GM12878 (cell line): ENCODE data around the gene CHN2.

Experiments
- CTCF ChIP-seq, 3 experiments: IDR thresholded peaks in 2 of 3; conservative IDR thresholded peaks in 1 of 3; 2 replicates each; pipeline ENCODE4 v1.5.1; 2011; ENCODE audit warnings: low read depth in 3 of 3, low read length in 3 of 3, mild to moderate bottlenecking in 3 of 3, control low read depth in 2 of 3, moderate library complexity in 2 of 3, inconsistent platforms in 1 of 3, mixed read lengths in 1 of 3; ENCODE audit not compliant: control insufficient read depth in 2 of 3, insufficient read depth in 1 of 3; ENCODE audit errors: extremely low read depth in 1 of 3
- HCFC1 ChIP-seq: fragments of 150-350 bp; IDR thresholded peaks from 2 replicates; pipeline ENCODE4 v1.6.1; 2014; ENCODE audit warnings: low read length
- RCOR1 ChIP-seq: conservative IDR thresholded peaks from 2 replicates; pipeline ENCODE4 v1.6.1; 2012; ENCODE audit warnings: low read depth, low read length, improper control_type of control experiment

GRCh38 chr7:29196971-29197595 is 2.5 kb downstream of the CHN2 start:
- no peak for TF ChIP-seq RCOR1
- TF ChIP-seq HCFC1 = no peak
- TF ChIP-seq CTCF (IDR thresholded peaks at IDR 0.05 in 2 of 3, conservative IDR thresholded peaks at IDR 0.05 in 1 of 3; ENCODE audit: control insufficient read depth in 2 of 3, extremely low read depth in 1 of 3, insufficient read depth in 1 of 3, low read depth in 3 of 3, low read length in 3 of 3) = no peak
